Panc1 (cell line): ENCODE measurements around the gene POLR1B. TPM values are rescaled to one million over a fixed set of nuclear protein-coding genes. Genes with fewer than 3 reads are reported as not detected.

ENCODE experiments used
- ATAC-seq: fragments of 200-7000 bp; cut with Tn5 transposase; 2 replicates; pipeline ENCODE4 v1.9.1; 2020; ENCODE audit warnings: mild to moderate bottlenecking, moderate library complexity
- BruUV-seq: library from RNA; stranded (reverse); fragments of 400-500 nt; replicated peaks from 2 replicates; lab custom pipeline; 2021; lab: Mats Ljungman, UMichigan
- CTCF ChIA-PET: fragments of 300-600 bp; sonication (Branson Sonifier 250); formaldehyde crosslinking; loops from one replicate; lab custom pipeline; 2022; ENCODE audit warnings: antibody characterized with exemption; lab: Charles Lee
- POLR2A ChIA-PET: fragments of 300-600 bp; sonication (Branson Sonifier 250); formaldehyde crosslinking; loops from one replicate; lab custom pipeline; 2022; ENCODE audit warnings: antibody characterized with exemption; lab: Charles Lee
- DNase-seq: peaks from one replicate; pipeline ENCODE4 v3.0.0-alpha.2; 2010; ENCODE audit warnings: low read depth, low spot score
- H3K27ac ChIP-seq: 2 replicates; pipeline ENCODE4 v1.5.1; 2011; ENCODE audit warnings: mild to moderate bottlenecking, low read length, inconsistent platforms
- H3K27me3 ChIP-seq: fragments of 200-500 bp; sonication (Bioruptor generic); 2 replicates; pipeline ENCODE4 v1.6.0; 2014; ENCODE audit warnings: low read length, inconsistent platforms; ENCODE audit not compliant: control insufficient read depth, insufficient read depth
- H3K36me3 ChIP-seq: fragments of 200-500 bp; sonication (Bioruptor generic); 2 replicates; pipeline ENCODE4 v1.5.1; 2014; ENCODE audit warnings: inconsistent platforms, mild to moderate bottlenecking, low read length, moderate library complexity; ENCODE audit not compliant: control insufficient read depth, insufficient read depth
- H3K4me1 ChIP-seq: 2 replicates; pipeline ENCODE4 v1.5.1; 2011; ENCODE audit warnings: inconsistent platforms, mild to moderate bottlenecking, low read length, moderate library complexity; ENCODE audit not compliant: control insufficient read depth, insufficient read depth
- H3K4me3 ChIP-seq, 2 experiments: 2 replicates each; pipeline ENCODE4 v1.5.1; 2011 to 2012; ENCODE audit warnings: low read depth in 2 of 2, low read length in 2 of 2, mild to moderate bottlenecking in 2 of 2, inconsistent platforms in 1 of 2, moderate library complexity in 1 of 2
- H3K9me3 ChIP-seq: fragments of 200-500 bp; sonication (Bioruptor generic); 2 replicates; pipeline ENCODE4 v1.5.1; 2014; ENCODE audit warnings: low read depth, mild to moderate bottlenecking, inconsistent platforms, low read length, moderate library complexity; ENCODE audit not compliant: control insufficient read depth, insufficient read depth
- CTCF ChIP-seq: fragments of 450-650 bp; IDR thresholded peaks from 2 replicates; pipeline ENCODE4 v1.5.1; 2017; ENCODE audit warnings: mild to moderate bottlenecking
- POLR2AphosphoS5 ChIP-seq: IDR thresholded peaks from 2 replicates; pipeline ENCODE4 v1.6.1; 2012; ENCODE audit warnings: mild to moderate bottlenecking, low read depth, low read length, moderate library complexity
- REST ChIP-seq, 2 experiments: IDR thresholded peaks; 2 replicates each; pipeline ENCODE4 v1.6.1; 2011 to 2012; ENCODE audit warnings: low read depth in 2 of 2, control low read depth in 1 of 2, low read length in 1 of 2, mild to moderate bottlenecking in 1 of 2, moderate library complexity in 1 of 2; ENCODE audit not compliant: insufficient read depth in 1 of 2
- SIN3A ChIP-seq: IDR thresholded peaks from 2 replicates; pipeline ENCODE4 v1.6.1; 2012; ENCODE audit warnings: low read depth, mild to moderate bottlenecking, low read length, moderate library complexity, borderline replicate concordance; ENCODE audit not compliant: insufficient read depth
- TCF7L2 ChIP-seq: IDR thresholded peaks from 2 replicates; pipeline ENCODE4 v1.6.1; 2011; ENCODE audit warnings: mild to moderate bottlenecking, low read depth, low read length, inconsistent platforms
- in situ Hi-C: cut with HindIII; loops from 2 replicates; pipeline ENCODE4 v1.10.0; 2016; ENCODE audit warnings: low sequenced_read_pairs, low pct_unique_long_range_greater_than_20kb
- intact Hi-C: fragments of 100-400 bp; cut with micrococcal nuclease; formaldehyde crosslinking; loops from one replicate; pipeline ENCODE4 v1.10.0; 2022; ENCODE audit not compliant: unreplicated experiment
- total RNA-seq: library from RNA; stranded (reverse); gene quantifications from one replicate; pipeline ENCODE4 v1.2.1, GENCODE V29; 2021; ENCODE audit not compliant: unreplicated experiment

POLR1B gene
- total RNA-seq, 1 experiment from 2014 or later, result 35.4 TPM

- in situ Hi-C loops, result no loop called here
- CTCF ChIA-PET, result no interaction called here
- ATAC-seq, result no peak
Observed at GRCh38 chr2:112602917-112603316, 60.7 kb downstream of the POLR1B start.

GRCh38 chr2:112603731-112604130 is 61.5 kb downstream of the POLR1B start:
- Histone ChIP-seq H3K4me3 (no peak overlapping the region), H3K36me3 (no peaks in the 10 kb centered on the region), H3K9me3 (no peaks in the 10 kb centered on the region), H3K27me3 (no peaks in the 10 kb centered on the region), H3K27ac (no peak overlapping the region), H3K4me1 (no peaks in the 10 kb centered on the region)
- POLR2A ChIA-PET, result no interaction called here
- CTCF ChIA-PET, result no interaction called here
- DNase-seq (no peak), ATAC-seq (no peak)
- TF ChIP-seq REST (IDR thresholded peaks at IDR 0.05; ENCODE audit: insufficient read depth in 1 of 2, low read depth in 2 of 2, low read length in 1 of 2), result no peak
- TF ChIP-seq SIN3A, result no peak
- TF ChIP-seq TCF7L2, result no peak
- TF ChIP-seq POLR2AphosphoS5, result no peak
- no peak for TF ChIP-seq CTCF
- intact Hi-C loops (no loop called here), in situ Hi-C loops (no loop called here)
- no TSS peak for BruUV-seq

More at GRCh38 chr2:112602917-112603316, 60.7 kb downstream of the POLR1B start:
- TF ChIP-seq SIN3A (no peak), TCF7L2 (no peak), CTCF (no peak), POLR2AphosphoS5 (no peak), REST (IDR thresholded peaks at IDR 0.05; ENCODE audit: insufficient read depth in 1 of 2, low read depth in 2 of 2, low read length in 1 of 2) (no peak)
- intact Hi-C loops, result no loop called here
- POLR2A ChIA-PET, result no interaction called here
- no peaks in the 10 kb centered on the region for H3K9me3 ChIP-seq
- no peaks in the 10 kb centered on the region for H3K27me3 ChIP-seq
- H3K4me3 ChIP-seq, result no peak overlapping the region
- no peaks in the 10 kb centered on the region for H3K36me3 ChIP-seq
- H3K27ac ChIP-seq, result no peak overlapping the region
- no TSS peak for BruUV-seq
- H3K4me1 ChIP-seq, result no peaks in the 10 kb centered on the region
- DNase-seq, result no peak
